OCI-LY3 (cell line): ENCODE results near the gene BTF3.

Experiments used
- CTCF ChIP-seq: fragments of 200-600, 300-600 bp; sonication (generic); IDR thresholded peaks from 2 replicates; pipeline ENCODE4 v1.5.1; 2014; ENCODE audit warnings: antibody characterized with exemption, low read length, low read depth
- EZH2phosphoT487 ChIP-seq: fragments of 200-600 bp; shearing (Covaris generic); IDR thresholded peaks from 2 replicates; pipeline ENCODE4 v1.6.1; 2018; ENCODE audit warnings: antibody characterized with exemption, mixed run types, low read depth

GRCh38 chr5:73528248-73528647 is 30.0 kb downstream of the BTF3 start:
- TF ChIP-seq CTCF = no peak
- no peak for TF ChIP-seq EZH2phosphoT487
